ENCODE data around the gene TMEM212. TPM values are rescaled to one million over a fixed set of nuclear protein-coding genes. Genes with fewer than 3 reads are reported as not detected.

TMEM212 gene
- total RNA-seq, 1 donor from 2014 or later: not detected

DNA sequence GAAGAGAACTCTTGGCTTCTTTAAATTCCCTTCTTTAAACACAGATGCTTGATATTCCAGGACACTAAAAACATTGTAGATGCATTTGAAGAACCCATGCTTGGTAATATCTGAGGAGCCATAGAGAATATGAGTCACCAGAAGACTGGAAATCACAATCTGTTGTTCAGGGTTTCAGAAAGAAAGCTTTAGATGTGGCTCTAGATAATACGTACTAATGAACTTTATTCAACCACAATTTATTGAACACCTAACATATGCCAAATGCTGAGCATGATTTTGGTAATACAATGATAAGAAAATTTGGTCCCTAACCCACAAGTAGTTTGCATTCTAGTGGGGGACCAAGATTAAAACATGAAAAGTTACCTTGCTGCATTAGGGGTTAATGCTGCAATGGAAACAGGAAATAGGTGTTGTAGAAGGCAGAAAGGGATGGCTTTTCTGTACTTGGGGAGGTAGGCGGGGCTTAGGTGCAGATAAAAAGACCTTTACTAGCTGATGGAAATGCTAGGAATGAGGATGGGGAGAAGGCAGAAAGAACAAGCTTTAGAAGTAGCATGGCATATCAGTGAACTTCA, 21.3 kb upstream of the TMEM212 start:
- no peak for DNase-seq (ENCODE audit: low spot score in 2 of 2)
- Histone ChIP-seq H3K4me3 (no peak overlapping the region), H3K27me3 (no peaks in the 10 kb centered on the region), H3K4me1 (no peaks in the 10 kb centered on the region), H3K9me3 (no peaks in the 10 kb centered on the region), H3K27ac (no peak overlapping the region), H3K36me3 (no peaks in the 10 kb centered on the region)
- TF ChIP-seq, protein P1, sequence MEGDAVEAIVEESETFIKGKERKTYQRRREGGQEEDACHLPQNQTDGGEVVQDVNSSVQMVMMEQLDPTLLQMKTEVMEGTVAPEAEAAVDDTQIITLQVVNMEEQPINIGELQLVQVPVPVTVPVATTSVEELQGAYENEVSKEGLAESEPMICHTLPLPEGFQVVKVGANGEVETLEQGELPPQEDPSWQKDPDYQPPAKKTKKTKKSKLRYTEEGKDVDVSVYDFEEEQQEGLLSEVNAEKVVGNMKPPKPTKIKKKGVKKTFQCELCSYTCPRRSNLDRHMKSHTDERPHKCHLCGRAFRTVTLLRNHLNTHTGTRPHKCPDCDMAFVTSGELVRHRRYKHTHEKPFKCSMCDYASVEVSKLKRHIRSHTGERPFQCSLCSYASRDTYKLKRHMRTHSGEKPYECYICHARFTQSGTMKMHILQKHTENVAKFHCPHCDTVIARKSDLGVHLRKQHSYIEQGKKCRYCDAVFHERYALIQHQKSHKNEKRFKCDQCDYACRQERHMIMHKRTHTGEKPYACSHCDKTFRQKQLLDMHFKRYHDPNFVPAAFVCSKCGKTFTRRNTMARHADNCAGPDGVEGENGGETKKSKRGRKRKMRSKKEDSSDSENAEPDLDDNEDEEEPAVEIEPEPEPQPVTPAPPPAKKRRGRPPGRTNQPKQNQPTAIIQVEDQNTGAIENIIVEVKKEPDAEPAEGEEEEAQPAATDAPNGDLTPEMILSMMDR (IDR thresholded peaks at IDR 0.05): no peak
- intact Hi-C loops (cut with DNase I): no loop called here

DNA sequence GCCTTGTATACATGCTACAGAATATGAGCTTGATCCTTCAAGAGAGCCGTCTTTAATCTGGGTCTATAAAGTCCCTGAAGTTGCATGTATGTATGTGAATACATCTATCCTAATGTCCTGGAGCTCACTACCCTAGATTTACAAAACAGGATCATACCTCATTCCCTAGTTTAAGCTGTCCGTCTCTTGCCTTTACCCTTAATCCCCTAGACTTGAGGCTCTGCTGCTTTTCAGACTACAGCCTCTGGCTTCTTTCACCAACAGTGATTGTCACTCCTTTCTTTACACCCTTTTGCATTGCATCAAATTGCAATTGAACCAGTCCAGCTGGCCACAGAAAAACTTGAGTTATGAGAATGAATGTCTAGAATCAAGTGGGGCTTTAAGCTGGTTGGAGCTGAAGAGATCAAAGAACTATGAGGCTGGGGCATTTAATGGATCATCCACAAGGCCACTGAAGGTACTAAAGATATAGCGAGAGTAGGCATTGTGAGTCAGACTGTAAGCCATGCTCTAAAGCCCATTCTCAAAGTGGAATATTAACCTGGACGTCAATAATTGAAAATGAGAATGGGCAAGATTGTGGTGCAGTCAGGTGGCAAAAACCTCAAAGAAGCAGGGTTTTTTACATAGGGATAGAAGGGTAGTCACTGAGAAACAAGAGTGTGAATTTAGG, 20.6 kb upstream of the TMEM212 start:
- H3K9me3 ChIP-seq: no peaks in the 10 kb centered on the region
- H3K27ac ChIP-seq: no peak overlapping the region
- no peak for DNase-seq (ENCODE audit: low spot score in 2 of 2)
- intact Hi-C loops (cut with DNase I): no loop called here
- H3K36me3 ChIP-seq: no peaks in the 10 kb centered on the region
- TF ChIP-seq, protein P1 (IDR thresholded peaks at IDR 0.05): no peak
- no peaks in the 10 kb centered on the region for H3K27me3 ChIP-seq
- no peaks in the 10 kb centered on the region for H3K4me1 ChIP-seq
- no peak overlapping the region for H3K4me3 ChIP-seq

DNA sequence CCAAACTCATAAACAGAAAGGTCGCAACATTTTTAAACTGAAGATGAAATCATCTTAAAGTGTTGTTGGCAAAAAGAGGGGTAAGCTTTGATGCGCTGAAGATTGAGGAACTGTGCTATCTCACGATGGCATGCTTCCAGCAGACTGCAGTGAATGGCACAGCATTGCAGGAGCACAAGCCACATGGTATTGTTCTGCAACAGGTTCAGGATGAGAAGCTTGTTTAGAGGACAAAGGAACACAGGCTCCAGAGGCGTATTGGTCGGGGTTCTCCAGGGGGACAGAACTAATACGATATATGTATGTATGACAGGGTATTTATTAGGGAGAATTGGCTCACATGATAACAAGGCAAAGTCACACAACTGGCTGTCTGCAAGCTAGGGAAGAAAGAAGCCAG, 19.0 kb upstream of the TMEM212 start:
- DNase-seq (ENCODE audit: low spot score in 2 of 2): no peak
- no peaks in the 10 kb centered on the region for H3K9me3 ChIP-seq
- TF ChIP-seq, protein P1 (IDR thresholded peaks at IDR 0.05): no peak
- intact Hi-C loops (cut with DNase I): no loop called here
- no peak overlapping the region for H3K27ac ChIP-seq
- no peak overlapping the region for H3K4me3 ChIP-seq
- no peaks in the 10 kb centered on the region for H3K4me1 ChIP-seq
- H3K36me3 ChIP-seq: no peaks in the 10 kb centered on the region
- no peaks in the 10 kb centered on the region for H3K27me3 ChIP-seq

DNA sequence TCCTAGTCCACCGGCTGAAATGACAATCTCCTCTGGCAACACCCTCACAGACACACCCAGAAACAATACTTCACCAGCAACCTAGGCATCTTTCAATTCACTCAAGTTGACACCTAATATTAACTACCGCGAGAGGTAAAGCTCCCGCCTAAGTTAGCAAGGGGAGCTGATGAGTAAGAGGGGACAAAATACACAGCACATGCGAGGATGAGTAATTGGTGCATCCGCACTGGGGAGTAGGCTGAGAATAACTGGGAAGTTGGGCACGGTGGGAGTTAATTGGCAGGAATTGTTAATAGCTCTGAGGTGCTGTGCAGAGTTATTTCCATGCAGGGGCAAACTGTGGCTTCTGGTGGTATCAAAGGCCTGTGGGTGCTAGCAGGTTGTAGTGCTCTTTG, 18.3 kb upstream of the TMEM212 start:
- H3K4me3 ChIP-seq: no peak overlapping the region
- TF ChIP-seq, protein P1 (IDR thresholded peaks at IDR 0.05): no peak
- intact Hi-C loops (cut with DNase I): no loop called here
- no peaks in the 10 kb centered on the region for H3K36me3 ChIP-seq
- no peak for DNase-seq (ENCODE audit: low spot score in 2 of 2)
- no peaks in the 10 kb centered on the region for H3K27me3 ChIP-seq
- peaks cover 0 to 3% of the 10 kb centered on the region in 2 donors for H3K4me1 ChIP-seq
- H3K9me3 ChIP-seq: no peaks in the 10 kb centered on the region
- no peak overlapping the region for H3K27ac ChIP-seq

DNA sequence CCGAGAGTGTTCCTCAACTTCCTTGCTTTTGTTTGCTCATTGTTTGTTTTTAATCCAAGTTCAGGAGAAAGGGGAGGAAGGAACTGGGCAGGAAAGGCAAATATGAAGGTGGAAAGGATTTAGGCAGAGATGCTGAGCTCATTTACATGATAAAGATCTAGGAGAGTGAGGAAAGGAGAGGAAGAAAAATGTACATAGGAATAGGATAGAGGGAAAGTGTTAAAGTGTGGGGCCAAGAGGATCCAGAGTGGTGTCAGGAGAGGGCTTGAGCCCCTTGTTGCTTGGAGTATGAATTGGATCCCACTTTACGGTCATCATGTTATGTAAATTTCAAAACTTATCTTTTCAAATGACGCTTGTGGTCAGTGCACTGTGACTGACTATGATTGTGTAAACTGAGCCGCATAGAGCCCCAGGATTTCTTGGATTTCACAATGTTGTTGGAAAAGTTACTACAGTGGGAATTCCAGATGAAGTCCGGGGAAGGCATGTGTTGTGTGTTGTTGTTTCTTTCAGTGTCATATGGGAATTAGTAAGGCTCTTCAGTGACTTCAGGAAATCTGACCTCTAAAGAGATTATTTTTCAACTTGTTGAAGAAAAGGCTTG, 17.8 kb upstream of the TMEM212 start:
- intact Hi-C loops (cut with DNase I): no loop called here
- Histone ChIP-seq H3K4me1 (peaks cover 0 to 8% of the 10 kb centered on the region in 2 donors), H3K36me3 (no peaks in the 10 kb centered on the region), H3K9me3 (no peaks in the 10 kb centered on the region), H3K27me3 (no peaks in the 10 kb centered on the region), H3K27ac (no peak overlapping the region), H3K4me3 (no peak overlapping the region)
- TF ChIP-seq, protein P1 (IDR thresholded peaks at IDR 0.05): no peak
- DNase-seq (ENCODE audit: low spot score in 2 of 2): no peak

All from ascending aorta (tissue), 2 donors.